Central memory CD8-positive, alpha-beta T cell (primary cell): ENCODE measurements around the gene INVS.

Source experiments
- ATAC-seq: fragments of 150-1000 bp; cut with Tn5 transposase; replicated peaks from 2 replicates; pipeline ENCODE4 v1.10.0; 2022; ENCODE audit warnings: mild to moderate bottlenecking, moderate FRiP score, moderate number of reproducible peaks; ENCODE audit not compliant: poor library complexity, severe bottlenecking; ENCODE audit errors: extremely low read depth
- DNase-seq, 2 donors: peaks; one replicate each; pipeline ENCODE4 v3.0.0; 2021; ENCODE audit warnings: low spot score in 2 of 2
- H3K27ac Mint-ChIP-seq: one replicate; pipeline ENCODE4 v1.8.0; 2022; ENCODE audit warnings: low read depth, mild to moderate bottlenecking, moderate library complexity, mixed read lengths
- H3K27me3 Mint-ChIP-seq: one replicate; pipeline ENCODE4 v1.8.0; 2022; ENCODE audit warnings: mixed read lengths
- H3K36me3 Mint-ChIP-seq: one replicate; pipeline ENCODE4 v1.8.0; 2022; ENCODE audit warnings: mild to moderate bottlenecking, moderate library complexity, mixed read lengths; ENCODE audit not compliant: insufficient read depth
- H3K4me1 Mint-ChIP-seq: one replicate; pipeline ENCODE4 v1.8.0; 2022; ENCODE audit warnings: mixed read lengths
- H3K4me3 Mint-ChIP-seq: one replicate; pipeline ENCODE4 v1.8.0; 2022; ENCODE audit warnings: mild to moderate bottlenecking, moderate library complexity, mixed read lengths
- H3K9me3 Mint-ChIP-seq: one replicate; pipeline ENCODE4 v1.8.0; 2022; ENCODE audit warnings: mixed read lengths

Gene INVS

DNA sequence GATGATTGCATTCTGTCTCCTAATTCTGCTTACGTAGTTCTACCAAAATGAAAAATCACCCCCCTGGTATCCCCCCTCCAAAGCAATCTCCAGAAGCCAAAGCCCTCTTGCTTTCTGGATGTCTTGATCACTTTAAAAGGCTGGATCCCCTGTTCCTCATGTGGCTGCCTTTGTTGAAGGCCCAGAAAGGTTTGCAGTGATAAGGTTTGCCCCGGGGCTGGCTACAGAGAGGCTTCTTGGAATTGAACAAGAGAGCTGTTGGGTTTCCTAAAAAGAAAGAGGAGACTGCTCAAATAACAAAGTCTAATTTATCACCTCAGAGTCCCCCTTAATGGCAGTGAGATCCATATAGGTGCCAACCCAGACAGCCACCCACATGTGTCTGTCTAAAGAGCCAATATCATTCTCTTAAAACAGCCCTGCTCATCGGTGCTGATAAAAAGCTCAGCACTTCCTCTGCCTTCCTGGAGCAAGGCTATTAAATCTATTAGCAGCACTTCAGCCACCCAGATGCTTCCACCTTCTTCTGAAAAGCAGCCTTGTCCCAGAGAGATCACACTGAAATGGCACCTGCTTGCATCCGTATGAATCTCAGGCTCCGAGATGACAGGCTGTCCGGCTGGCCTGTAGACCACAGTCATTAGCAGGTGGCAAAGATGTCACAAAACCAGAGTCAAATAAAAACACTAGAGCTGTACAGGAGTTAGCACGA, 182.8 kb downstream of the INVS start:
- DNase-seq (no peak), ATAC-seq (no peak)
- no peak overlapping the region for H3K27ac Mint-ChIP-seq
- H3K9me3 Mint-ChIP-seq, result no peaks in the 10 kb centered on the region
- no peaks in the 10 kb centered on the region for H3K4me1 Mint-ChIP-seq
- no peaks in the 10 kb centered on the region for H3K27me3 Mint-ChIP-seq
- H3K36me3 Mint-ChIP-seq, result peaks cover 24% of the 10 kb centered on the region
- H3K4me3 Mint-ChIP-seq, result no peak overlapping the region

DNA sequence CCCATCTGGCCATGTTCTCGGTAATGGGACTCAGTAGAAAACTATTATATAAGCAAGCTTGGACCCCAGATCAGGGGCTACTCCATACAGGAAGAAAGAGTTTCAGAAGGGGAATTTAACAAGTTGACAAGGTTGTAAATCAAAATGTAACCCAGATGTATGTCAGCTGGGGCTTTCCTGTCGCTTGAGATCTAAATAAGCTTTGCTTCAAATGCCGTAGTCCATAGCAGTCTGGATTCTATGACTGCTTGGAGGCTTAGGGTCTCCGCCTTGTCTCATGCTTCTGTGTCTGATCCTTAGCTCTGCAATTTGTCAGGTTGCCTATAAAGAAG, 183.3 kb downstream of the INVS start:
- no peak overlapping the region for H3K4me3 Mint-ChIP-seq
- H3K27ac Mint-ChIP-seq, result no peak overlapping the region
- no peaks in the 10 kb centered on the region for H3K9me3 Mint-ChIP-seq
- DNase-seq, result no peak
- H3K36me3 Mint-ChIP-seq, result peaks cover 22% of the 10 kb centered on the region
- H3K4me1 Mint-ChIP-seq, result no peaks in the 10 kb centered on the region
- no peaks in the 10 kb centered on the region for H3K27me3 Mint-ChIP-seq
- ATAC-seq, result no peak

DNA sequence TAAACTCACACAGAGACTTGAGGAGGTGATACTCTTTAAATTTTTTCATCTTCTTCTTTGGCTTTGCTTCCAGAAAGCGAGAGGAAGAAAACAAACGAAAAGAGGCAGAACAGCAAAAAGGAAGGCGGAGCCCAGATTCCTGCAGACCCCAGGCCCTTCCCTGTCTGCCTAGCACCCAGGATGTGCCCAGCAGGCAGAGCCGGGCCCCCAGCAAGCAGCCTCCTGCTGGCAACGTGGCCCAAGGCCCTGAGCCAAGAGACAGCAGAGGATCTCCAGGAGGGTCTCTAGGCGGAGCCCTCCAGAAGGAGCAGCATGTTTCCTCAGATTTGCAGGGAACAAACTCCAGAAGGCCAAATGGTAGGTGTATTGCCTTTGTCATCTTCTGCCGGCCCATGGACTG, 185.2 kb downstream of the INVS start:
- Mint-ChIP-seq H3K4me1 (no peaks in the 10 kb centered on the region), H3K27me3 (no peaks in the 10 kb centered on the region), H3K36me3 (peaks cover 20% of the 10 kb centered on the region), H3K27ac (no peak overlapping the region), H3K4me3 (no peak overlapping the region), H3K9me3 (no peaks in the 10 kb centered on the region)
- DNase-seq (no peak), ATAC-seq (no peak)

DNA sequence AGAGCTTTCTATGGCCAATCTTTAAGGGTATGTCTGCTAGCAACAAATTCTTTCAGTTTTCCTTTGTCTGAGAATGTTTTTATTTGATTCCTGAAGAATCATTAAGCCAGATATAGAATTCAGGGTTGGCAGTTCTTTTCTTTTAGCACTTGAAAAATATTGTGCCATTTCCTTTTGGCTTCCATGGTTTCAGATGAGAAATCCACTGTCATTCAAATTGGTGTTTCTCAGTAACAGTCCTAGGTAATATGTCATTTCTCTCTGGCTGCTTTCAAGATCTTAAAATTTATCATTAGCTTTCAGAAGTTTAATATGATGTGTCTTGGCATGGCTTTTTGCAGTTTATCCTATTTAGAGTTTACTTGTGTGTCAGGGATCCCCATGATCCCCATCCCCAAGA, 186.0 kb downstream of the INVS start:
- no peak overlapping the region for H3K27ac Mint-ChIP-seq
- no peaks in the 10 kb centered on the region for H3K27me3 Mint-ChIP-seq
- peaks cover 20% of the 10 kb centered on the region for H3K36me3 Mint-ChIP-seq
- no peaks in the 10 kb centered on the region for H3K9me3 Mint-ChIP-seq
- no peak for ATAC-seq
- DNase-seq, result no peak
- no peak overlapping the region for H3K4me3 Mint-ChIP-seq
- no peaks in the 10 kb centered on the region for H3K4me1 Mint-ChIP-seq

DNA sequence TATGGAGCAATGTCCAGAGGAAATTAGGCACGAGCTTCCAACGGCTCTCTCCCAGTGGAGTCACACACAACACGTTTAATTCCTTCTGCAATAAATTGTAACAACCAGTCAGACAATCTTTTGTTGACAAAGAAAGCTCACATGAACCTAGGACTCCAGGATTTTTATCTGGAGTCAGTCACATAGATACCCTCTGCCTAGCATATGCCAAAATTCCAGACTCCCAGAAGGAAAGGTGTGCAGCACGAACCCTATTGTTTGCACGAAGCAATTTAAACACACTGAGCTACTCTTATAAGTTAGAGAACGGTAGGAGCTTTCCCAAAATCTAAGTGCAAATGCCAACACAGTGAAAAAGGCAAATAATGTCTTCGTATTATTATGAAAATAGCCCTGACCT, 186.6 kb downstream of the INVS start:
- H3K4me3 Mint-ChIP-seq, result no peak overlapping the region
- no peak overlapping the region for H3K27ac Mint-ChIP-seq
- no peak for DNase-seq
- no peaks in the 10 kb centered on the region for H3K27me3 Mint-ChIP-seq
- H3K4me1 Mint-ChIP-seq, result no peaks in the 10 kb centered on the region
- ATAC-seq, result no peak
- no peaks in the 10 kb centered on the region for H3K9me3 Mint-ChIP-seq
- peaks cover 20% of the 10 kb centered on the region for H3K36me3 Mint-ChIP-seq

DNA sequence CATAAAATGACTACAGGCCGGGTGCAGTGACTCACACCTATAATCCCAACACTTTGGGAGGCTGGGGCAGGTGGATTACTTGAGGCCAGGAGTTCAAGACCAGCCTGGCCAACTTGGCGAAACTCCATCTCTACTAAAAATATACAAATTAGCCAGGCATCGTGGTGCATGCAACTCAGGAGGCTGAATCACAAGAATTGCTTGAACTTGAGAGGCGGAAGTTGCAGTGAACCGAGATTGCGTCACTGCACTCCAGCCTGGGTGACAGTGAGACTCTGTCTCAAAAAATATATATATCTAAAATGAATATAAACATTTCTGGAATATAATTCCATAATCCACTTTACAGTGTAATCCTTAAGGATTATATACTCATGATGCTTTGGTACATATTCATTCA, 187.2 kb downstream of the INVS start:
- ATAC-seq (no peak), DNase-seq (no peak)
- Mint-ChIP-seq H3K4me3 (no peak overlapping the region), H3K27me3 (no peaks in the 10 kb centered on the region), H3K4me1 (no peaks in the 10 kb centered on the region), H3K9me3 (no peaks in the 10 kb centered on the region), H3K36me3 (peaks cover 20% of the 10 kb centered on the region), H3K27ac (no peak overlapping the region)

DNA sequence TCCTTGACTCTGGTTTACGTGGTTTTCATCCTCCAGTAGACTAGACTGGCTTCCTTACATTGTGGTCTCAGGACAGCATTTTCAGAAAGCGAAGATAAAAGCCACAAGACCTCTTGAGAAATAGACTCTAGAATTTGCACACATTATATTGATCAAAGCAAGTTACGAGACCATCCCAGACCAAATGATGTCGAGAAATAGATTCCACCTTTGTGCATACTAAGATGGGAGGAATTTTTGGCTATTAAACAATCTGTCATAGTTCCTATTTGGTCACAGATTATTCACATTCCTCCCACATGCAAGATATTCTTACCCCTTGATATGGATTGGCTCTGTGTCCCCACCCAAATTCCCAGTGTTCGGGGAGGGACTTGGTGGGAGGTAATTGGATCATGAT, 188.1 kb downstream of the INVS start:
- Mint-ChIP-seq H3K27me3 (no peaks in the 10 kb centered on the region), H3K27ac (no peak overlapping the region), H3K9me3 (no peaks in the 10 kb centered on the region), H3K36me3 (peaks cover 21% of the 10 kb centered on the region), H3K4me1 (no peaks in the 10 kb centered on the region), H3K4me3 (no peak overlapping the region)
- no peak for ATAC-seq
- DNase-seq, result no peak

DNA sequence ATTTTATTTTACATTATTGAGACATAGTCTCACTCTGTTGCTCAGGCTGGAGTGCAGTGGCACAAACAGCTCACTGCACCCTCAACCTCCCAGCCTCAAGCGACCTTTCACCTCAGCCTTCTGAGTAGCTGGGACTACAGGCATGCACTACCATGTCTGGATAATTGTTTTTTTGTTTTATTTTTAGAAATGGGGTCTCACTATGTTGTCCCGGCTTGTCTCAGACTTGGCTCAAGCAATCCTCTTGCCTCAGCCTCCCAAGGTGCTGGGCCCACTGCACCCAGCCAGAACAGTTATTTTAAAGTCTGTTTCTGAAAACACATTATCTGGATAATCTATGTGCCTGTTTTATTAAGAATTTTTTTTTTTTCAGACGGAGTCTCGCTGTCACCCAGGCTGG, 191.7 kb downstream of the INVS start:
- H3K27ac Mint-ChIP-seq, result no peak overlapping the region
- H3K36me3 Mint-ChIP-seq, result peaks cover 17% of the 10 kb centered on the region
- no peak overlapping the region for H3K4me3 Mint-ChIP-seq
- H3K27me3 Mint-ChIP-seq, result no peaks in the 10 kb centered on the region
- ATAC-seq, result no peak
- no peaks in the 10 kb centered on the region for H3K4me1 Mint-ChIP-seq
- no peak for DNase-seq
- no peaks in the 10 kb centered on the region for H3K9me3 Mint-ChIP-seq

DNA sequence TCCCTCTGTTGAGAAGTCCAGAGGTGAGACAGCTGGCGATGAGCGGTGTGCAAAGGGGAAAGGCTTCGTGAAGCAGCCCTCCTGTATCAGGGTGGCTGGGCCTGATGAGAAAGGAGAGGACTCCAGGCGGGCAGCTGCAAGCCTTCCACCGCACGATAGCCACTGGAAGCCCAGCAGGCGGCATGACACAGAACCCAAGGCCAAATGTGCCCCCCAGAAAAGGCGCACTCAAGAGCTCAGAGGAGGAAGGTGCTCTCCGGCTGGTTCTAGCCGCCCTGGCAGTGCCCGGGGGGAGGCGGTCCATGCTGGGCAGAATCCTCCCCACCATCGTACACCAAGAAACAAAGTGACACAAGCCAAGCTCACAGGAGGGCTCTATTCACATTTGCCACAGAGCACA, 193.4 kb downstream of the INVS start:
- Mint-ChIP-seq H3K9me3 (no peaks in the 10 kb centered on the region), H3K4me1 (no peaks in the 10 kb centered on the region), H3K27me3 (no peaks in the 10 kb centered on the region), H3K4me3 (no peak overlapping the region), H3K27ac (no peak overlapping the region), H3K36me3 (peaks cover 21% of the 10 kb centered on the region)
- no peak for ATAC-seq
- no peak for DNase-seq

DNA sequence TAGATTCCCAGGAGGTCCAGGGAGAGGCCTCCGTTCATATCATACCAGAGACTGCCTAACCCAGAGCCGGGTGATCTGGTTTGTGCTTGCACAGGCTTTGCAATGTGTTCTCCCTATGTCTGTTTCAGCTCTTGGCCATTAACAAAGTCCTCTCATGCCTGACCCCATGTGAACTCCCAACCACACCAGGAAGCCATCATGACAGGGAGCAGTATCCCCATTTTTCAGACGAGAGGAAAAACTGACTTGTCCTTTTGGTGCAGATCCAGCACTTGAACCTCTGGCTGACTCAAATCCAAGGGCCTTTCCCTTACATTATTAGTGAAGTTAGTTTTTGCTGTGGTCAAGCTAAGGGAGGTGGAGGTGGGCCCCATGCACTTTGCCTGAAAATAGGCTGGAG, 195.3 kb downstream of the INVS start:
- DNase-seq, result no peak
- Mint-ChIP-seq H3K9me3 (no peaks in the 10 kb centered on the region), H3K36me3 (peaks cover 21% of the 10 kb centered on the region), H3K4me1 (no peaks in the 10 kb centered on the region), H3K27me3 (no peaks in the 10 kb centered on the region), H3K27ac (no peak overlapping the region), H3K4me3 (no peak overlapping the region)
- ATAC-seq, result no peak

DNA sequence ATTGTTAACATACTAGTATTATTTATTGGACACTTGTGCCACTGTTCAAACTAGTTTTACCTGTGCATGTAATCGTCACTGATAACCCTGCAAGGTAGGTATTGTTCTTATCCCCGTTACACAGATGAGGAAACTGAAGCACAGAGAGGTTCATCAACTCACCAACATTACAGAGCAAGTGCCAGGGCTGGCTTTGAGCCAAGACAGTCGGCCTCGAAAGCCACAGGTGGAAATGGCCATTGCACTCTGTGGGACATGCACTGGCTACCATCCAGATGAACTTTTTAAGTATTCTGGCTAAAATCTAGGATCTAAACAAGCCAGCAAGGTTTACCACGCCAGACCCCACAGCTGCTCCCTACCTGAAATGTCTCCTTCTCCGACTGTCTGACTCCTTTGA, 195.8 kb downstream of the INVS start:
- no peaks in the 10 kb centered on the region for H3K9me3 Mint-ChIP-seq
- H3K4me3 Mint-ChIP-seq, result no peak overlapping the region
- DNase-seq (no peak), ATAC-seq (no peak)
- H3K4me1 Mint-ChIP-seq, result no peaks in the 10 kb centered on the region
- H3K36me3 Mint-ChIP-seq, result peaks cover 24% of the 10 kb centered on the region
- H3K27ac Mint-ChIP-seq, result no peak overlapping the region
- no peaks in the 10 kb centered on the region for H3K27me3 Mint-ChIP-seq

DNA sequence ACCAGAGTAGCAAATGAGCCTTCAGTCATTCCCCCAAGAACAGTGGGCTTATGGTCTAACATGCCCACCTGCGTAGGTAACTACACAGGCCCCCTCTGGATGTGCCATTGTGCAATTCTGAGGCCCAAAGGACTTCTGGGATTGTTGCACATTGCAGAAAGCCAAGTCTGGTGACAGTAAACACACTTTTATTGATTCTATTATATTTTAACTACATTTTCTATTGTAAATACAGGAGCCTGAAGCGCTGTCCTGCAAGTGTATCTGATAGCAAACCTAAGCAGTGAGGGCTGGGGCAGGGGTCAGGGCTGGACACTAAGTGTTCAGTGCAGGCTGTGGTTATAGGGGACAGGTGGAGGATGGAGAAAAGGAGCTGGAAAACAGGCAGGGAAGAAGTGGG, 196.2 kb downstream of the INVS start:
- no peaks in the 10 kb centered on the region for H3K4me1 Mint-ChIP-seq
- peaks cover 21% of the 10 kb centered on the region for H3K36me3 Mint-ChIP-seq
- ATAC-seq (no peak), DNase-seq (no peak)
- H3K9me3 Mint-ChIP-seq, result no peaks in the 10 kb centered on the region
- H3K4me3 Mint-ChIP-seq, result no peak overlapping the region
- no peaks in the 10 kb centered on the region for H3K27me3 Mint-ChIP-seq
- H3K27ac Mint-ChIP-seq, result peak overlapping the region; percentile 83

DNA sequence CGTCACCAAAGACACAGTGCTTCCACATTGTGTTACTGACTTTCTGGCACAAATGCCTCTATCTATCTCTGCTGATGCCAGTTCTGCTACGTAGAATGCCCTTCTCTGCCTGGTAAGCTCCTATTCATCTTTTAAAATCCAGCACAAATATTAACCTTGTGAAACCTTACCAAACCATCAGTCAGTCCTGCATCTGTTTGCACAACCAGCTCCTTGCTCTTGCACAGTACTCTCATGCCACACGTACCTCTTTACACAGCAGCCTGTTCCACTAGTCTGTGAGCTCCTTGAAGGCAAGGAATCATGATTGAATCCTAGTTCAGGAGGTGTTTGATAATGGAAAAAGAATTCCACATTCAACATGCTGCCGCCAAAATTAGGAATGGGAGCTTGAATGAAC, 197.4 kb downstream of the INVS start:
- no peak overlapping the region for H3K4me3 Mint-ChIP-seq
- H3K27me3 Mint-ChIP-seq, result no peaks in the 10 kb centered on the region
- H3K4me1 Mint-ChIP-seq, result no peaks in the 10 kb centered on the region
- H3K27ac Mint-ChIP-seq, result no peak overlapping the region
- ATAC-seq (no peak), DNase-seq (no peak)
- H3K9me3 Mint-ChIP-seq, result no peaks in the 10 kb centered on the region
- H3K36me3 Mint-ChIP-seq, result peaks cover 25% of the 10 kb centered on the region

DNA sequence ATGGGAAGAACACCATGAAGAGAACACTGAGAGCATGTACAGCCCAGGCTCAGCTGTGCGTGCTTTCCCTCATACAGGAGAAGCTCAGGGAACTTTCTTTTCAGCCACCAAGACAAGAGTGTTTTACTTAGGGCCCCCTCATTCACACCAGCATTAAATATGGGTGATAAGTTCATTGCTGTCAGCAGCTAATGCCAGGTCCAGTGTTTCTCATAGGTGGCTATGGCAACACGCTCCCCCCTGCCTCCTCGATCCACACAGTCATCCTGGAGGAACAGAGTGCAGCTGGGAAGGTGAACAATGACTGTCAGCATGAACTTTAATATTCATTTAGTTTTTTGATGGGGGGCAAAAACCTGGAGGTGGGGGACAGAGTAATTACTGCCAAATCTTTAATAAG, 199.3 kb downstream of the INVS start:
- Mint-ChIP-seq H3K27me3 (no peaks in the 10 kb centered on the region), H3K4me3 (no peak overlapping the region), H3K9me3 (no peaks in the 10 kb centered on the region), H3K36me3 (peaks cover 28% of the 10 kb centered on the region), H3K4me1 (peaks cover under 1% of the 10 kb centered on the region), H3K27ac (no peak overlapping the region)
- ATAC-seq, result no peak
- no peak for DNase-seq
